Measurements from ENCODE around the gene ATL1. TPM values are rescaled to one million over a fixed set of nuclear protein-coding genes. Genes with fewer than 3 reads are reported as not detected.

Gene ATL1
- total and polyA plus RNA-seq, 2 experiments from 2014 or later: 4.3 to 6.0 TPM

- DNase-seq (ENCODE audit: low spot score): no peak
- no peak overlapping the region for H3K4me3 ChIP-seq
- no peaks in the 10 kb centered on the region for H3K4me1 ChIP-seq (ENCODE audit: insufficient read depth)
- no peaks in the 10 kb centered on the region for H3K9me2 ChIP-seq (replicated peaks; ENCODE audit: insufficient read depth)
- no peak overlapping the region for H2AFZ ChIP-seq
- no peaks in the 10 kb centered on the region for H4K20me1 ChIP-seq (ENCODE audit: insufficient read depth, poor library complexity, severe bottlenecking)
- H3K4me2 ChIP-seq: no peak overlapping the region
- H3K27me3 ChIP-seq: no peaks in the 10 kb centered on the region
- TF ChIP-seq CTCF (IDR thresholded peaks at IDR 0.05; ENCODE audit: poor library complexity) (no peak), EZH2phosphoT487 (IDR thresholded peaks at IDR 0.05; ENCODE audit: low read depth, severe bottlenecking, unreplicated experiment) (no peak), EZH2 (IDR thresholded peaks at IDR 0.05; ENCODE audit: borderline replicate concordance) (no peak)
- H3K79me2 ChIP-seq: no peaks in the 10 kb centered on the region
- H3K27ac ChIP-seq: no peak overlapping the region
- no peaks in the 10 kb centered on the region for H3K9me3 ChIP-seq (ENCODE audit: low read depth)
- no peaks in the 10 kb centered on the region for H3K36me3 ChIP-seq (replicated peaks; ENCODE audit: insufficient read depth, low read depth)
Observed at GRCh38 chr14:50575769-50576168, 15.8 kb downstream of the ATL1 start.

GRCh38 chr14:50577982-50578381 is 18.0 kb downstream of the ATL1 start:
- Histone ChIP-seq H3K4me2 (no peak overlapping the region), H3K27ac (no peak overlapping the region), H2AFZ (no peak overlapping the region), H4K20me1 (ENCODE audit: insufficient read depth, poor library complexity, severe bottlenecking) (no peaks in the 10 kb centered on the region), H3K27me3 (no peaks in the 10 kb centered on the region), H3K36me3 (replicated peaks; ENCODE audit: insufficient read depth, low read depth) (no peaks in the 10 kb centered on the region), H3K9me3 (ENCODE audit: low read depth) (no peaks in the 10 kb centered on the region), H3K4me1 (ENCODE audit: insufficient read depth) (no peaks in the 10 kb centered on the region), H3K4me3 (no peak overlapping the region), H3K9me2 (replicated peaks; ENCODE audit: insufficient read depth) (no peaks in the 10 kb centered on the region), H3K79me2 (no peaks in the 10 kb centered on the region)
- DNase-seq (ENCODE audit: low spot score): no peak
- TF ChIP-seq EZH2 (IDR thresholded peaks at IDR 0.05; ENCODE audit: borderline replicate concordance) (no peak), CTCF (IDR thresholded peaks at IDR 0.05; ENCODE audit: poor library complexity) (no peak), EZH2phosphoT487 (IDR thresholded peaks at IDR 0.05; ENCODE audit: low read depth, severe bottlenecking, unreplicated experiment) (no peak)

- no peaks in the 10 kb centered on the region for H3K79me2 ChIP-seq
- H3K27ac ChIP-seq: no peak overlapping the region
- H2AFZ ChIP-seq: no peak overlapping the region
- H3K4me1 ChIP-seq (ENCODE audit: insufficient read depth): no peaks in the 10 kb centered on the region
- TF ChIP-seq EZH2 (IDR thresholded peaks at IDR 0.05; ENCODE audit: borderline replicate concordance) (no peak), EZH2phosphoT487 (IDR thresholded peaks at IDR 0.05; ENCODE audit: low read depth, severe bottlenecking, unreplicated experiment) (no peak), CTCF (IDR thresholded peaks at IDR 0.05; ENCODE audit: poor library complexity) (no peak)
- H3K4me3 ChIP-seq: no peak overlapping the region
- H4K20me1 ChIP-seq (ENCODE audit: insufficient read depth, poor library complexity, severe bottlenecking): no peaks in the 10 kb centered on the region
- H3K9me2 ChIP-seq (replicated peaks; ENCODE audit: insufficient read depth): no peaks in the 10 kb centered on the region
- DNase-seq (ENCODE audit: low spot score): no peak
- no peaks in the 10 kb centered on the region for H3K27me3 ChIP-seq
- no peak overlapping the region for H3K4me2 ChIP-seq
- H3K9me3 ChIP-seq (ENCODE audit: low read depth): no peaks in the 10 kb centered on the region
- H3K36me3 ChIP-seq (replicated peaks; ENCODE audit: insufficient read depth, low read depth): no peaks in the 10 kb centered on the region
Observed at GRCh38 chr14:50578433-50578832, 18.5 kb downstream of the ATL1 start.

GRCh38 chr14:50590464-50590863 is 30.5 kb downstream of the ATL1 start:
- no peak overlapping the region for H3K27ac ChIP-seq
- H3K4me3 ChIP-seq: no peak overlapping the region
- no peak overlapping the region for H2AFZ ChIP-seq
- TF ChIP-seq EZH2phosphoT487 (IDR thresholded peaks at IDR 0.05; ENCODE audit: low read depth, severe bottlenecking, unreplicated experiment): no peak
- TF ChIP-seq CTCF (IDR thresholded peaks at IDR 0.05; ENCODE audit: poor library complexity): no peak
- no peak for TF ChIP-seq EZH2 (IDR thresholded peaks at IDR 0.05; ENCODE audit: borderline replicate concordance)
- H3K4me1 ChIP-seq (ENCODE audit: insufficient read depth): no peaks in the 10 kb centered on the region
- no peak for DNase-seq (ENCODE audit: low spot score)
- H3K4me2 ChIP-seq: no peak overlapping the region
- H3K36me3 ChIP-seq (replicated peaks; ENCODE audit: insufficient read depth, low read depth): no peaks in the 10 kb centered on the region
- no peaks in the 10 kb centered on the region for H3K27me3 ChIP-seq
- 85% methylated on average over 2 of the region's 2 CpGs for WGBS (ENCODE audit: low lambda C conversion rate, missing lambda C conversion rate)
- H3K9me2 ChIP-seq (replicated peaks; ENCODE audit: insufficient read depth): no peaks in the 10 kb centered on the region
- H4K20me1 ChIP-seq (ENCODE audit: insufficient read depth, poor library complexity, severe bottlenecking): no peaks in the 10 kb centered on the region
- no peaks in the 10 kb centered on the region for H3K79me2 ChIP-seq
- H3K9me3 ChIP-seq (ENCODE audit: low read depth): no peaks in the 10 kb centered on the region
